Hematopoietic multipotent progenitor cell treated with erythropoietin and hydrocortisone succinate and interleukin-3 and kit ligand, for 15 days (in vitro differentiated cells): Measurements from ENCODE around the gene COPS6.

Experiments used
- DNase-seq: peaks from one replicate; pipeline ENCODE4 v3.0.0-alpha.2; 2015; ENCODE audit warnings: low spot score

The COPS6 gene

DNA sequence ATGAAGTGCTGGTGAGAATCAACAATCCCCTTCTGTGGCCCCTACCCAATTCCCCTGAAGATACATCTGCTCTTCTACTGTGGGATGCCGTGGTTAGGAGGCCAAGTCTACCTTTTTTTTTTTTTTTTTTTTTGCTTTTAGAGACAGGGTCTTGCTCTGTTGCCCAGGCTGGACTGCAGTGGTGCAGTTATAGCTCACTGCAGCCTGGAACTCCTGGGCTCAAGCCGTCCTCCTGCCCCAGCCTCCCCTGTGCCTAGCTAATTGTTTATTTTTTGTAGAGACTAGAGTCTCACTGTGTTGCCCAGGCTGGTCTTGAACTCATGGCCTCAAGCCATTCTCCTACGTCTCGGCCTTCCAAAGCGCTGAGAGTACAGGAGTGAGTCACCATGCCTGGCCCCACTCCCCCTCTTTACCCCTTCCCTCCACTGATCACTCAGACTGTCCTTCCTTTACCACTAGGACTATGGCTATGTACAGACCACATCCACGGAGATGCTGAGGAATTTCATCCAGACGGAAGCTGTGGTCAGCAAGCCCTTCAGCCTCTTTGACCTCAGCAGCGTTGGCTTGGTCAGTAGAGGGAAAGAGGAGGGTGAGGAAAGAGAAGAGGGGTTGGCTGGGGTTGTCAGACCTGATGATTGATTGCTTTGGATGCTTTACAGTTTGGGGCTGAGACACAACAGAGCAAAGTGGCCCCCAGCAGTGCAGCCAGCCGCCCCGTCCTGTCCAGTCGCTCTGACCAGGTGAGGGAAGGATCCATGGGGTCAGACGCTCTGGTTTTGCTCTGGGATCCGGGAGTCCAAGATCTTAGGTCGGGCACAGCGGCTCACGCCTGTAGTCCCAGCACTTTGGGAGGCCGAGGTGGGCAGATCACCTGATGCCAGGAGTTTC, 14.4 kb downstream of the COPS6 start:
- no peak for DNase-seq

DNA sequence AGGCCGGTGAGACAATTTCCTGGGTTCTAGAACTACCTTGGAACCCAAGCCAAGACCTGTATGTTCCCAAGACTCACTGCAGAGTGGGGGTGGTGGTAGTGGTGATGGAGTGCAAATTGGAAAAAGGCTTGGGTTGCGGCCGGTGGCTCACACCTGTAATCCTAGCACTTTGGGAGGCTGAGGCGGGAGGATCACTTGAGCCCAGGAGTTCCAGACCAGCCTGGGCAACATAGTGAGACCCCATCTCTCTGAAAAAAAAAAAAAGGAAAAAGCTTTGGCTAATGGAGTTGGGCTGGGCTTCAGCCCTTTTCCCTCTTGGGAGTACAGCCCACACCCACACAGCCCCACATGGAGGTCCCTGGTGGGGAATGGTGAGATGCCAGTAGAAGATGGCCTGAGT, 16.8 kb downstream of the COPS6 start:
- no peak for DNase-seq

DNA sequence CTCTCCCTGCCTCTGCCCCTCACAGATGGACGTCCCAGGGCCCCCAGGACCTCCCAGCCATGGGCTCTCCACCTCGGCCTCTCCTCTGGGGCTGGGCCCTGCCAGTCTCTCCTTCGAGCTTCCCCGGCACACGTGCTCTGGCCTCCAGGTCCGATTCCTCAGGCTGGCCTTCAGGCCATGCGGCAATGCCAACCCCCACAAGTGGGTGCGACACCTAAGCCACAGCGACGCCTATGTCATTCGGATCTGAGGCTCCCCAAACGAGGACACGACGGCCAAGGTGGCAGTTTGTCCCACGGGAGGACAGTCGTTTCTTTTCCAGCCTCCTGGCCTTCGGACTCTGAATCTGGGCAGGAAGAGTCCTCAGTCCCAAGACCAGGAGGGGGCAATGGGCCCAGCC, 17.9 kb downstream of the COPS6 start:
- DNase-seq, result no peak

DNA sequence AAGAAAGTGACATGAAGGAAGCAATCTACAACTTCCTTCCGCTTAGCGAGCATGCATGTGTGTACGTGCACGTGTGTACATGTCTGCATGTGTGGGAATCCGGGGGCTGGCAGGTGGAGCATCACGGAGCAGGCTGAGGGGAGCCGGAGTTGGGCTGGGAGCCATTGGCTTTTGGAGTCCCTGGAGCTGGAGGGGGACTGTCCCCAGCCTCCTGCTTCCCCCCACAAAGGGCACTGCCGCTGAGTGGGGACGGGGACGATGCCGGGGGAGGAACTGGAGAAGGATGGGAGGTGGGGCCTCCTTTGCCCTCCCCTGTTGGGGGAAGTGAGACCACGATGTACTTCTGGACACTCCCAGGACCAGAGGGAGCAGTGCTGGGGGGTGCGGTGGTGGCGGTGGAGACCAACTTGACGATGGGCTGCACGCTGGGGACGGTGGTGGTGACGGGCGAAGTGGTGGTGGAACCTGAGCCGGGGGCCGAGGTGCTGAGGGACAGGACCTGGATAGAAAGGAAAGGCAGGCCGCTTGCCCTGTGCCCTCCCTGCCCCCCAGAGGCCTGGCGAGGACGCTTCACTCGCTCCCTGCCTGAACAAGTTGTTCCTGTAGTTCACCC, 18.5 kb downstream of the COPS6 start:
- no peak for DNase-seq

DNA sequence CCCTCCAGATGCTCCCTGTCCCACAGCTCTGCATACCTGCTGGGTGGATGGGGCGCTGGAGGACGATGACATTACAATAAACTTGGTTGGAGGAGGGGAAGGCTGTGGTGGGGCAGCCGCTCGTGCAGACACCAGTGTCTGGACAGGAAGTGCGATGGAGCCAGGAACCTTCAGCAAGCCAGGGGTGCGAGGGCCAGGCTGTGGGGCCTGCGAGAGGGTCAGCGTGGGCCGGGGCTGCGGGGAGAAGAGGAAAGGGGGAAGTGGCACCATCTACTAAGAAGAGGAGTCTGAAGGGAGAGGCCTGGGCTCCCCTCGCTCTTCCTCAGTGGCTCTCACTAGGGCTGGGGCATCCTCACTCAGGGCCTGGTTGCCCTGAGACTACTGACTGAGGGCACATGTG, 19.1 kb downstream of the COPS6 start:
- DNase-seq, result no peak

DNA sequence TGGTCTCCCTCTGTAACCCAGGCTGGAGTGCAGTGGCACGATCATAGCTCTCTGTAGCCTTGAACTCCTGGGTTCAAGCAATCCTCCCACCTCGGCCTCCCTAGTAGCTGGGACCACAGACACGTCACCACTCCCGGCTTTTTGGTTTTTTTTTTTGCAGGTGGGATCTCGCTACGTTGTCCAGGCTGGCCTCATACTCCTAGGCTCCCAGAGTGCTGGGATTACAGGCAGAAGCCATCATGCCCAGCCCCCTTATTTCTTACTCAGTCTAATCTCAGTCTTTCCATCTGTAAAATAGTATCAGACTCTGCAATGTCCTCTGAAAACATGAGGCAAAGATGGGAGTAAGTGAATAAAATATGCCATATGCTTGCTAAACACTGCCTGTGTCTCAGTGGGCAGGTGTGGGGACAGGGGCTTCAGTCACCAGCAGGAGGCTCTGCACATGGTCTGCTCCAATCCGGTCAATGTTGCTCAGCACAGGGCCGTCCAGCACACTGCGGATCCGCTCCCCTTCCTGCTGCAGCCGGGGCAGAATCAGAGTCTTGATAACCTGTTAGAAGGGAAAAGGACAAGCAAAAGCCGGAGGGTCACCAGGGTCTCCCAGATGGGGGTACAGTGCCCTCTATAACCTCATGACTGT, 20.9 kb downstream of the COPS6 start:
- no peak for DNase-seq

DNA sequence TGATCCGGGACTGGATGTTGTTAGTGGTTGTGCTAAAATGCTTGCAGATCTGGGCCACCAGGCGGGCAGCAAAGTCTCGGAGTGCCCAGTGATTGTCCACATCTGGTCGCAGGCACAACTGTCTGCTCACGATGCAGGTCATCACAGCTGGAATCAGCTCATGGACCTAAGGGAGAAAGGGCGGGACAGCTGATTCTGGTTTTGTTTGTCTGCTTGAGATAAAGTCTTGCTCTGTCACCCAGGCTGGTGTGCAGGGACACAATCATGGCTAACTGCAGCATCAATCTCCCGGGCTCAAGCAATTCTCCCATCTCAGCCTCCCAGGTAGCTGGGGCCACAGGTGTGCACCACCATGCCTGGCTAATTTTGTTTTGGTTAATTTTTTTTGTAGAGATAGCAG, 22.4 kb downstream of the COPS6 start:
- DNase-seq, result no peak

DNA sequence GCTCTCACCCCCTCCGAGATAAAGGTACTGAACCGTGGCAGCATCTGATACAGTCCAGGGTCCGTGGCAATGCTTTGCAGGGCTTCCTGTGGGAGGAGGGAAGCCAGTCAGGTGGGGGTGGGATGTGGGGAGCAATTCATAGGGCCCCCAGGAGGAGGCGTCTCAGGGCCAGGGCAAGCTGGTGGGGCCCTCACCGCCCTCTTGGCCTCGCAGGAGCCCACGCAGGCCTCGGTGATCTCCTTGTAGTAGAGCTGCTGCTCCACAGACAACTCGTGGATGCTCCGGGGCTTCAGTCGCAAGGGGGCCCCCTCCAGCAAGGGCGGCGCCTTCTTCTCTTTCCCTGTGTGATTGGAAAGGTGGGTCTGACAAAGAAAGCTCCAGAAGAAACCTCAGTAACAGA, 23.1 kb downstream of the COPS6 start:
- DNase-seq, result no peak

DNA sequence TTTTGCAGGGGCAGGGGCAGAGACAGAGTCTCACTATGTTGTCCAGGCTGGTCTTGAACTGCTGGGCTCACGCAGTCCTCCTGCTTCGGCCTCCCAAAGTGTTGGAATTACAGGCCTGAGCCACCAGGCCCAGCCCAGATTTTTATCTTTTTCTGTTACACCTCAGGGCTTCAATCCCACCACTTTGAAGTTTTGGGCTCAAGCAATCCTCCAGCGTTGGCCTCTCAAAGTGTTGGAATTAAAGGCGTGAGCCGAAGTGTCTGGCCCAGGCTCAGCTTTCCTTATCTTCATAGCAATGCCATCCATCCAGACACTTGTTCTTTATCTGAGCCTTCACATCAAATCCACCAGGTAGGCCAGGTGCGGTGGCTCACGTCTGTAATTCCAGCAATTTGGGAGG, 26.3 kb downstream of the COPS6 start:
- no peak for DNase-seq

DNA sequence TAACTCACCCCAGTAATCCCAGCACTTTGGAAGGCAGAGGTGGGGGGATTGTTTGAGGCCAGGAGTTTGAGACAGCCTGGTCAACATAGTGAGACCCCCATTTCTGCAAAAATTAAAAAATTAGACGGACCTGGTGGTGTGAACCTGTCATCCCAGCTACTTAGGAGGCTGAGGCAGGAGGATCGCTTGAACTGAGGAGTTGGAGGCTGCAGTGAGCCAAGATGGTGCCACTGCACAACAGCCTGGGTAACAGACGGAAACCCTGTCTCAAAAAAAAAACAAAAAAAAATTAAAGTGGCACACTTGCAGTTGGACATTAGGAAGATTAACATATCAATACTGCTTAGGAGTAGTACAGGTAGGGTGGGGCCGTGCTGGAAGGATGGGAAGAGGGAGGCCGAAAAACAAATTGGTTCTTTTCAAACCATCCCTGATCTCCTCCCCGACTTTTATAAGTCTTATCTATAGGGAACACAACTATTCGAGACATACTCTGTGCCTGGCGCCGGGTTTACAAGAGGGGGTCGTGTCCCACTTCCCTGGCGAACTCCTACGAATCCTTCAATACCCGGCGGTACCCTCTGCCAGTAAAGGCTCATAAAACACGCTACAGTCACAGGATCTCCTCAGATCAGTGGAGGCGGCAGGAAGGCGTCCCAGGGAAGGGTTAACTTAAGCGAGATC, 29.8 kb downstream of the COPS6 start:
- DNase-seq, result peak; percentile 23

DNA sequence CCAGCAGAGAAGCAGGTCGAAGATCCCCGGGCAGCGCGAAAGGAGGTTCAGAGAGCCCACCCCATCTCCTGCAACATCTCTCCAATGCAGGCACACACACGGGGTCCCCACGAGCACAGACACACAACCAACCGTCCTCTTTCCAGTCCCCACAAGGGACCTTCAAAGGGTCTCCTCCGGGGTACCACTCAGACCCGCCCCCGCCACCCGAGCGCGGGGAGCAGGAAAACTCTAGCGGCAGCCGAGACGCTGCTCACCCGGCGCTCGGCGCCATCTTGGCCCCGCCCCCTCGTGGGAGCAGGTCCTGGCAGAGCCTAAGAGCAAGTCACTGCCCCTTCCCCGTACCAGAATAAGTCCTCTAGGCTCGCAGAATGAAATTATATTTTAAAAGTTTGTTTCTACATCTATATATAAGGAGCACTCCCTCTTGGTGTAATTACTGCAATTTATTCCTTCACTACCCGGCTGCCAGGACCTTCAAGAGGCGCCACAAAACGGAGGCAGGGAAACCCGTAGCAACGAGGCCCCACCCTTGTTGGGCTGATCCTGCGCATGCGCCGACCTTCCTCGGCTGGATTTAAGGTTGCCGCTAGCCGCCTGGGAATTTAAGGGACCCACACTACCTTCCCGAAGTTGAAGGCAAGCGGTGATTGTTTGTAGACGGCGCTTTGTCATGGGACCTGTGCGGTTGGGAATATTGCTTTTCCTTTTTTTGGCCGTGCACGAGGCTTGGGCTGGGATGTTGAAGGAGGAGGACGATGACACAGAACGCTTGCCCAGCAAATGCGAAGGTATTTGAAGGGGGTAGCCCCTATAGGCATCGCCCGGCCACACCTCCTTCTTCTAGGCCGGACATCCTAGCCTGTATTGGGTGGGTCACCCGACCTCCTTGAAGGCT, 30.6 kb downstream of the COPS6 start, which contains the start of the genes CNPY4 and TAF6:
TSS of gene CNPY4 (plus strand) at position 563 of the 898 bp plus-strand sequence. CDS start at position 674, 111 bp downstream.
TSS of gene TAF6 (minus strand) at position 287 of the 898 bp plus-strand sequence. CDS start 5,149 bp downstream, outside the sequence.
- peak; percentile 96 for DNase-seq

DNA sequence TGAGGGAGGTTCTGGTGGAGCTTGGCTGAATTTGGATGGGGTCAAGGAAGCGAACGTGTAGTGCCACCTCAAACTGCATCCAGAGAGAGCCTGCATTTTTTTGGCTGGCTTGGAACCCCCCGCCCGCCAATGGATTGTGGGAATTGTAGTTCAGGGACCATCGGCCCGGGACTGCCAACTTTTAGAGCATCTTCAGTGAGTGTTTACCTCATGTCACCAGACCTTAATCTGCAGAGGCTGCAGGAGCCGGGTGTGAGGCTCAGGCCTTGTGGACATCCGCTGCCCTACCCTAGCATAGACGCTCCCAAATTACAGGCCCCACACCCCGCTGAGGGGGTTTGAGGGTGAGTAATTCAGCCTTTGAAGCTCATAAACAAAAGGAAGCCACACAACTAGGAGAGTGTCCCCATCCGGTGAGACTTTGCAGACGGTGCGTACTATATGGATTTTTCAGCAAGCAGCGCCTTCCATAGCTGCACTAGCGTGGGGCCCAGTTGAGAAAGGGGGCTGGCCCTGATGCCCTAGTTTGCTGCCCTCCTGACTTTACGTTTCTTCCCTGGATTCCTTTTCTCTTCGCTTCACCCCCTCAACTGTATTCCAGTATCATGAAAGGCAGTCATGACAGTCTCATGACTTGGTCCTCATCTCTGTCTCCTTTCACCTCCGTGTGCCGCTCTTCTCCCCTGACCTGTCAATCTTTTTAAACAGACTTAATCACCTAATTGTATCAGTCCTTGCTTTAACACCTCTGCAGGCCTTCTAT, 31.4 kb downstream of the COPS6 start:
- DNase-seq, result peak; percentile 60

DNA sequence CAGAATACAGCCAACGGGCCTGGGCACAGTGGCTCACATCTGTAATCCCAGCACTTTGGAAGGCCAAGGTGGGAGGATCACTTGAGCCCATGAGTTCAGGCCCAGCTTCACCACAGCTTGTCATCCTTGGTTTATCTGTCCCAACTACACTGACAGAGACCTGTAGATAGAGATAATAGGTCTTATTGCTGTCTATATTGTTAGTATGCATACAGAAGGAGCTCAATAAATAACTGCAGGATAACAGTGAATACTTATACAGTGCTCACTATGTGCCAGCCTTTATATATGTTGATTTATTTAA, 31.9 kb downstream of the COPS6 start:
- no peak for DNase-seq

DNA sequence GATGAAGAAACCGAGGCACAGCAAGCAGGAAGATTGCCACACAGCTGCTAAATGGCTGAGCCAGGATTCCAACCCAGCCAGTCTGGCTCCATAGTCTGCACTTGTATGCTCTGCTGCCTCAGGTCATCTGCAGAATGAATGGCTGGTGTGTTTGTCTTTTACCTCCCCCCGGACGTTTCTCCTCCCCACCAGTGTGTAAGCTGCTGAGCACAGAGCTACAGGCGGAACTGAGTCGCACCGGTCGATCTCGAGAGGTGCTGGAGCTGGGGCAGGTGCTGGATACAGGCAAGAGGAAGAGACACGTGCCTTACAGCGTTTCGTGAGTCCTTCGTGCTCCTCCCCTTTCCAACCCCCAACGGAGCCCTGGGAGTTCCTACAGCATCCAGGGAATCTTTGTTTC, 33.3 kb downstream of the COPS6 start:
- DNase-seq, result no peak

DNA sequence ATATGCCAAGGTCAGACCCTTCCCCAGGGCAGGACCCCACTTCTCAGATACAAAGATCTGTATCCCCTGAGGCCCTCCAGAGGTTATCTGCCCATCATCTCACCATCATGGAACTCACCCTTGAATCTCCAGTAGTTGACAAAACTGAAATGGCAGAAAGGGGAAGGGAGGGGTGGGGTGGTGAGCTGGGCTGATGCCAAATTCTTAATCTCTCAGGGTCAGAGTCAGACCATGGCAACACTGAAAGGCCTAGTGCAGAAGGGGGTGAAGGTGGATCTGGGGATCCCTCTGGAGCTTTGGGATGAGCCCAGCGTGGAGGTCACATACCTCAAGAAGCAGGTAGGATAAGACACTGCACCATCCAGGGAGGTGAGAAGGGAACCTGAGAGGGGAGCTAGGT, 33.8 kb downstream of the COPS6 start:
- DNase-seq, result peak; percentile 86

DNA sequence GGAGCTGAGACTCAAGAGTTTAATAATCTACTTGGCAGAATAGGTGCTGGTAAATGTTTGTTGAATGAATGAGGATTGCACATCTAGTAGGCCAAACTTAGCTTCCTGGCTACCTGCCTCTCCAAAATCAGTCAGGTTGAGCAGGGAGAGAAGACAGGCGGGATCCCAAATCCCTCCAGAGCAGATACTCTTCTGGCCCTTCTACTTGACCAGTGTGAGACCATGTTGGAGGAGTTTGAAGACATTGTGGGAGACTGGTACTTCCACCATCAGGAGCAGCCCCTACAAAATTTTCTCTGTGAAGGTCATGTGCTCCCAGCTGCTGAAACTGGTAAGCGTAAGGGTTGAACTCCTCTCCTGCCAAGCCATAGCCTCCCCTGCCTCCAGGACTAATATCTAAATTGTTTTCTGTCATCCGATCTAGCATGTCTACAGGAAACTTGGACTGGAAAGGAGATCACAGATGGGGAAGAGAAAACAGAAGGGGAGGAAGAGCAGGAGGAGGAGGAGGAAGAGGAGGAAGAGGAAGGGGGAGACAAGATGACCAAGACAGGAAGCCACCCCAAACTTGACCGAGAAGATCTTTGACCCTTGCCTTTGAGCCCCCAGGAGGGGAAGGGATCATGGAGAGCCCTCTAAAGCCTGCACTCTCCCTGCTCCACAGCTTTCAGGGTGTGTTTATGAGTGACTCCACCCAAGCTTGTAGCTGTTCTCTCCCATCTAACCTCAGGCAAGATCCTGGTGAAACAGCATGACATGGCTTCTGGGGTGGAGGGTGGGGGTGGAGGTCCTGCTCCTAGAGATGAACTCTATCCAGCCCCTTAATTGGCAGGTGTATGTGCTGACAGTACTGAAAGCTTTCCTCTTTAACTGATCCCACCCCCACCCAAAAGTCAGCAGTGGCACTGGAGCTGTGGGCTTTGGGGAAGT, 35.8 kb downstream of the COPS6 start:
- DNase-seq, result peak; percentile 45

DNA sequence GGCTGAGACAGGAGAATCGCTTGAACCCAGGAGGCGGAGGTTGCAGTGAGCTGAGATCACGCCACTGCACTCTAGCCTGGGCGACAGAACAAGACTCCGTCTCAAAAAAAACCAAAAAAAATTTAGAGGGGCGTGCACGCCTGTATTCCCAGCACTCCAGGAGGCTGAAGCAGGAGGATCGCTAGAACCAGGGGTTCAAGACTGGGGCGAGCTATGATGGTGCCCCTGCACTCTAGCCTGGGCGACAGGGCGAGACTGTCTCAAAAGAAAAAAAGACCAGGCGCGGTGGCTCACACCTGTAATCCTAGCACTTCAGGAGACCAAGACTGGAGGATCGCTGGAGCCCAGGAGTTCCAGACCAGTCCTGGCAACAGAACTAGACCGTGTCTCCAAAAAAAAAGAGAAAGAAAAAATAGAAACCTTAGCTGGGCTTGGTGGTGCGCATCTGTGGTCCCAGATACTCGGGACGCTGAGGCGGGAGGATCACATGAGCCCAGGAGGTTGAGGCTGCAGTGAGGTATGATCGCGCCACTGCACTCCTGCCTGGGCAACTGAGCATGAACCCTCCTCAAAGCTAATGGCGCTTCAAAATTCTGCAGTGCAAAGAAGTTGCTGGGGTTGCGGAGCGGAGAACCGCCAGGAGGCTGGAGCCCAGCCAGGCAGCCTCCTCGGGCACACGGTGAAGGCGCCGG, 37.6 kb downstream of the COPS6 start:
- DNase-seq, result no peak

DNA sequence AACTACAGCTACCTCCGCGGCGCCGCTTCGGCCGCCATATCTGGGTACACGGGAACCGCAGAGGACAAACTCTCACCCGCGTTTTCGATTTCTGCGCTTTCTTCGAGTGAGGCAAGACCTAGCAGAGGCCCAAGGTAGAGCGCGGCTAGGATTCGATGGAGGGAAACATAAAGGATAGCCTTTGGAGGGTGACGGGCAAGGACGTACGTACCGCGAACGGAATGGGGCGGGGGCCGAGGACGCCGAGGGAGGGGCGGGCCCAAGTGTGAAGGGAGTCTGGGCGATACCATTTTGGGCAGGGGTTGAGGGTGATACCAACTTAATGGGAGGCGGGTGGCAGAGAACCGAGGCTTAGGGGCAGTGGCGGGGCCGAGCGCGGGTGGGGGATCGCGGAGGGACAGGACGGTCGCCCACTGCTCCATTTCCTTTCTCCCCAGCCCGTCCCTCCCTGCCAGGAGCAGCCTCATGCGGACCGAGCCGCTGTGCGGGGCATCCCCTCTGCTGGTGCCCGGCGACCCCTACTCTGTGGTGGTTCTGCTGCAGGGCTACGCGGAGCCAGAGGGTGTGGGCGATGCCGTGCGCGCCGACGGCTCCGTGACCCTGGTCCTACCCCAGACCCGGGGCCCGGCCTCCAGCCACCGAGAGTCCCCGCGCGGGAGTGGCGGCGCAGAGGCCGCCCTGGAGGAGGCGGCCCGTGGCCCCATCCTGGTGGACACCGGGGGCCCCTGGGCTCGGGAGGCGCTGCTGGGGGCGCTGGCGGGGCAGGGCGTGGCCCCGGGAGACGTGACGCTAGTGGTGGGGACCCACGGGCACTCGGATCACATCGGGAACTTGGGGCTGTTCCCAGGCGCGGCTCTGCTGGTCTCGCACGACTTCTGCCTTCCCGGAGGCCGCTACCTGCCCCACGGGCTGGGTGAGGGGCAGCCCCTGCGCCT, 38.4 kb downstream of the COPS6 start, which contains the start of gene MBLAC1:
TSS of gene MBLAC1 (plus strand) at position 37 of the 935 bp plus-strand sequence. CDS start at position 466, 429 bp downstream.
- DNase-seq, result peak; percentile 93
